Loucy (cell line): Measurements from ENCODE around the gene HS3ST3A1.

Source experiments
- CTCF ChIP-seq: fragments of 200-600 bp; sonication (generic); conservative IDR thresholded peaks from 2 replicates; pipeline ENCODE4 v1.5.1; 2014; ENCODE audit warnings: mild to moderate bottlenecking, antibody characterized with exemption, low read length
- EZH2phosphoT487 ChIP-seq: fragments of 200-600 bp; IDR thresholded peaks from 2 replicates; pipeline ENCODE4 v1.6.1; 2018; ENCODE audit warnings: antibody characterized with exemption, mild to moderate bottlenecking, moderate library complexity, borderline replicate concordance

GRCh38 chr17:13599864-13600263, 1.9 kb downstream of the HS3ST3A1 start:
- TF ChIP-seq CTCF (no peak), EZH2phosphoT487 (no peak)
